Right lobe of liver (tissue), 6 donors: ENCODE data around the gene TOR3A. TPM values are rescaled to one million over a fixed set of nuclear protein-coding genes. Genes with fewer than 3 reads are reported as not detected.

Experiments used
- ATAC-seq, 4 donors: fragments of 200-7000 bp; cut with Tn5 transposase; one replicate each; pipeline ENCODE4 v1.9.1; 2020; ENCODE audit warnings: mild to moderate bottlenecking in 4 of 4, moderate library complexity in 4 of 4
- DNase-seq, 3 donors: peaks; one replicate each; pipeline ENCODE4 v3.0.0-alpha.2; 2020
- H3K27ac ChIP-seq, 3 donors: fragments of 200-600 bp; one replicate each; pipeline ENCODE4 v1.8.0; 2022
- H3K27me3 ChIP-seq, 2 donors: fragments of 200-600 bp; one replicate each; pipeline ENCODE4 v1.8.0; 2022
- H3K36me3 ChIP-seq, 4 donors: fragments of 200-600 bp; sonication (generic) in 1 of 4; one replicate each; pipeline versions ENCODE4 v1.5.1 to v1.8.0; 2017 to 2022; ENCODE audit warnings: control low read depth in 1 of 4
- H3K4me1 ChIP-seq, 4 donors: fragments of 200-600 bp; sonication (generic) in 1 of 4; one replicate each; pipeline versions ENCODE4 v1.5.1 to v1.8.0; 2017 to 2022; ENCODE audit warnings: control low read depth in 1 of 4
- H3K4me3 ChIP-seq, 3 donors: fragments of 200-600 bp; one replicate each; pipeline ENCODE4 v1.8.0; 2022
- H3K9me3 ChIP-seq, 4 donors: fragments of 200-600 bp; sonication (generic) in 1 of 4; one replicate each; pipeline versions ENCODE4 v1.5.1 to v1.8.0; 2017 to 2022; ENCODE audit warnings: control low read depth in 1 of 4
- POLR2A ChIP-seq: fragments of 450-650 bp; IDR thresholded peaks from one replicate; pipeline ENCODE4 v1.6.1; 2017; ENCODE audit warnings: antibody characterized with exemption, mild to moderate bottlenecking
- WGBS: methylation state at CpG from one replicate; pipeline ENCODE4 v1.1.6; 2018; ENCODE audit warnings: low coverage, low lambda C conversion rate; ENCODE audit not compliant: insufficient coverage; ENCODE audit errors: missing lambda C conversion rate; 5-methylcytosine and 5-hydroxymethylcytosine counted together
- intact Hi-C, 2 donors: fragments of 100-400 bp; cut with DNase I; formaldehyde crosslinking; loops; one replicate each; pipeline versions ENCODE4 v1.11.2 to v1.14.1; 2022
- small RNA-seq, 2 experiments: library from RNA; depleted of rRNA; stranded (forward); fragments of <200 nt; gene quantifications; one replicate each; pipeline ENCODE3, GENCODE V24; 2016
- total RNA-seq, 6 experiments: library from RNA; depleted of rRNA in 2 of 6; stranded (reverse); fragments of >200 nt in 2 of 6; fragmentation: NEBNext Ultra II Directional in 3 of 6; extraction: Animal tissue kit (Norgen Biotek cat#: 25700) in 3 of 6; gene quantifications; one replicate each; pipeline versions ENCODE4 v1.1.0 to v1.2.4, GENCODE V29; 2016 to 2023
- TF ChIP-seq, protein P1 (sequence below), 4 donors: fragments of 200-600 bp in 3 of 4; fragments of 450-650 bp in 1 of 4; IDR thresholded peaks; one replicate each; pipeline versions ENCODE4 v1.5.1 to v1.8.0; 2016 to 2022; ENCODE audit warnings: antibody characterized with exemption in 4 of 4, mild to moderate bottlenecking in 2 of 4
- donor health status: DM: no; HTN: yes; CAD: no.
- donor health status: DM: no; HTN: no; CAD: no.
- donor health status: DM: no; HTN: no; CAD: no.
- donor health status: DM: no; HTN: yes; CAD: no.
- donor health status: DM: no; HTN: yes; CAD: no.

The TOR3A gene
- total RNA-seq, 6 experiments from 2014 or later = 4.7 to 52.8 (median 13.1) TPM

DNA sequence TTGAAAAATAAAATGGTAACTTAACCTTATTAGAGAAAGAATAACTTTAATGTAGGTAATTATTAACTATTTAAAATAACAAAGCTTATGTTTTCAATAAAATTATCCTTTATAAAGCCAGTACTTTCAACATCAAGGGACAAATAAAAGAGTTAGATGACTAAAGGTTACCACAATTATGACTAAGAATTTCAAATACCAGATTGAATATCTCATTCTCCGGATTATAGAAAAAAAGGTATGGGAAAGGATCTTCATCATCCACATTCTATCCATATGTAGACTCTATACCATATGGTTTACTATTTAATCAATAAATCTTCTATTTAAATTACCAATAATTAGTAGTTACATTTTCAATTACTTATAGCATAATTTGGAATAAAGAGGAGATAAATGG is 62.8 kb downstream of the TOR3A start:
- no peak overlapping the region for H3K27ac ChIP-seq
- intact Hi-C loops = no loop called here
- WGBS = 100% methylated on average over 1 of the region's 1 CpG
- H3K36me3 ChIP-seq = no peaks in the 10 kb centered on the region
- peaks cover 0 to 3% (median 0%) of the 10 kb centered on the region in 4 donors for H3K4me1 ChIP-seq
- no peaks in the 10 kb centered on the region for H3K9me3 ChIP-seq
- no peak overlapping the region for H3K4me3 ChIP-seq
- no peaks in the 10 kb centered on the region for H3K27me3 ChIP-seq
- ATAC-seq (no peak), DNase-seq (no peak)
- TF ChIP-seq POLR2A = no peak
- TF ChIP-seq, protein P1, sequence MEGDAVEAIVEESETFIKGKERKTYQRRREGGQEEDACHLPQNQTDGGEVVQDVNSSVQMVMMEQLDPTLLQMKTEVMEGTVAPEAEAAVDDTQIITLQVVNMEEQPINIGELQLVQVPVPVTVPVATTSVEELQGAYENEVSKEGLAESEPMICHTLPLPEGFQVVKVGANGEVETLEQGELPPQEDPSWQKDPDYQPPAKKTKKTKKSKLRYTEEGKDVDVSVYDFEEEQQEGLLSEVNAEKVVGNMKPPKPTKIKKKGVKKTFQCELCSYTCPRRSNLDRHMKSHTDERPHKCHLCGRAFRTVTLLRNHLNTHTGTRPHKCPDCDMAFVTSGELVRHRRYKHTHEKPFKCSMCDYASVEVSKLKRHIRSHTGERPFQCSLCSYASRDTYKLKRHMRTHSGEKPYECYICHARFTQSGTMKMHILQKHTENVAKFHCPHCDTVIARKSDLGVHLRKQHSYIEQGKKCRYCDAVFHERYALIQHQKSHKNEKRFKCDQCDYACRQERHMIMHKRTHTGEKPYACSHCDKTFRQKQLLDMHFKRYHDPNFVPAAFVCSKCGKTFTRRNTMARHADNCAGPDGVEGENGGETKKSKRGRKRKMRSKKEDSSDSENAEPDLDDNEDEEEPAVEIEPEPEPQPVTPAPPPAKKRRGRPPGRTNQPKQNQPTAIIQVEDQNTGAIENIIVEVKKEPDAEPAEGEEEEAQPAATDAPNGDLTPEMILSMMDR (IDR thresholded peaks at IDR 0.05) = no peak

DNA sequence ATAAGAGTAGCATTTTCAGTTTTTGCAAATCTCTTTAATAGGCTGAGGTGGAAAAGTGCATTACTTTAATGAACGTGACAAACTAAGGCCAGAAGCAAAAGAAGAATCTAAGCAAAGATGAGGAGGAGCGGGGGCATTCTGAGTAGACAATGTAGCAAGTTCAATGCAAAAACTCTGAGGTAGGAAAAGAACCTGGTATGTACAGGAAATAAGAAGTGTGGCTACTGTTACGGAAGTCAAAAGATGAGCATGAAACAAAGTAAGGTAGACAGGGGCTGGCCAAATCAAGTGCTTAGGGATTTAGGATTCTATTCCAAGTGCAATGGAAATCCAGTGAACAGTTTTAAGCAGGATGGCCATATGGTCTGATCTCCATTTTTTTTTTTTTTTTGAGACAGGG is 63.7 kb downstream of the TOR3A start:
- Histone ChIP-seq H3K4me1 (peaks cover 0 to 3% (median 0%) of the 10 kb centered on the region in 4 donors), H3K4me3 (no peak overlapping the region), H3K9me3 (no peaks in the 10 kb centered on the region), H3K27me3 (no peaks in the 10 kb centered on the region), H3K36me3 (no peaks in the 10 kb centered on the region), H3K27ac (no peak overlapping the region)
- ATAC-seq = no peak
- intact Hi-C loops = no loop called here
- DNase-seq = no peak
- WGBS = 93% methylated on average over 3 of the region's 3 CpGs
- TF ChIP-seq, protein P1 (IDR thresholded peaks at IDR 0.05) = no peak
- no peak for TF ChIP-seq POLR2A

Small RNA genes lying within 50 kb of the gene (small RNA-seq; reads per million reads assigned to genes)
- 0 reads per million in 2 experiments for gene AL512326.3

Other genes starting within 250 kb of the TOR3A start
- gene ANGPTL1, start 211.0 kb upstream of the TOR3A start, total RNA-seq = 10 to 100 TPM in 1 of 6 experiments, 1 to 10 TPM in 5; 1.2 to 10.0 (median 3.8) TPM
- gene FAM20B, start 56.2 kb upstream of the TOR3A start, total RNA-seq = 10 to 100 TPM; 14.7 to 19.6 (median 17.1) TPM
- gene ABL2, start 147.6 kb downstream of the TOR3A start, total RNA-seq = 1 to 10 TPM; 3.8 to 7.7 (median 5.6) TPM
- gene SOAT1, start 211.7 kb downstream of the TOR3A start, total RNA-seq = 10 to 100 TPM in 4 of 6 experiments, 1 to 10 TPM in 2; 5.8 to 20.5 (median 14.3) TPM